ENCODE data around the gene BMPER.

Gene BMPER

GRCh38 chr7:33905389-33906032 lies at the start of gene BMPER:
Gene BMPER (plus strand): TSS chr7:33905539. CDS start chr7:33905614, 75 bp downstream.
- DNase-seq: no peak

DNA sequence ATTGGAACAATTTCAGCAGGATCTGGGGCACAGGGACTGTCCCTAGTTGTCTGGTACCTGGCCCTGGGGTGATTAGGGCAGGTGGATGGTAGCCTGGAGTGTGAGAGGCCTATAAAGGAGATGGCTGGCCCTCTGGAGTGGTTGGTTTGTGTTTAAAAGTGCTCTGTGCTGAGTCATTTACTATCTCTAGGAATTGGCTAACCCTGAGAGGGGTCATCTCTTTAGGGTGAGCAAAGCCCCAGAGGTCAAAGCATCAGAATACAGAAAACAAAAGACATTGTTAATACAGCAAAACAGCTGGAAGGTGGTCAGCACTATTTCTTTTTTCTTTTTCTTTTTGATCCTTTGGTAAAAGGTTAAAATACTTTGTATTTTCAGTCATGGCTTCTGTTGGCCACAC lies 43.4 kb upstream of the BMPER start:
- DNase-seq: no peak

GRCh38 chr7:33862946-33863814 lies 42.2 kb upstream of the BMPER start:
- DNase-seq: no peak

DNA sequence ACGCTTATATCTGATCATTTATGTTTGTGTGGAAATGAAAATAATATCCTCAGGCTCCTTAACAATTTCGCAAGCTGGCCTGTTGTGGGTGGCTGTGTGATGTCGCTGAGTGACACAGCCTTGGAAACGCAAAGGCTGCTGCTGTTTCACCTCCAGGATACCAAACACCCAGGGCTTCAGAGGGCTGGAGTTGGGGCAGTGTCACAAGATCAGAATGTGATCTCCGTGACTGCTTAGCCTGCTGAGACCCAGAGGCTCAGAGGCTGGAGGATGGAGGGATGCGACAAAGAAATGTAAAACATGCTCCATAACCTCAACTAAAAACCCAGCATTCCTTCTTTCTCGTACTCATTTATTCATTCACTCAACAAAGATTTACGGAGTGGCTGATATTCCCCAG lies 37.2 kb upstream of the BMPER start:
- DNase-seq: no peak

DNA sequence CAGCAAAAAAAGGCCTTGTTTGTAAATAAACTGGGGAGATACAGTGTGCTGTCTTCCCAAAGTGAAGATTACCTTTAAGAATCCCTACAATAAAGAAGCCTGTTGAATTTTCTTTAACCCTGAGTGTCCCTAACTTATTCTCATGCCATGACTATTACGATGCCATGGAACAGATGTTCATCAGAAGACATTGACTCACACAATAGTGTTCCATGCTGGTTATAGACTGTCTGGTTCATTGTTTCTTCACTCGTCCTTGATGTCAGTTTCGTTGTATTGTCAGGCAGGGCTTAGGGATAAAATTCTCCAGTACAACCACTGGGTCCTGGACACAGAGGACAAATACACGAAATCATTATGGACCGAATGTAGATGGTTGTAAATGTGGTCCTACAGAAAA lies 36.2 kb upstream of the BMPER start:
- no peak for DNase-seq

DNA sequence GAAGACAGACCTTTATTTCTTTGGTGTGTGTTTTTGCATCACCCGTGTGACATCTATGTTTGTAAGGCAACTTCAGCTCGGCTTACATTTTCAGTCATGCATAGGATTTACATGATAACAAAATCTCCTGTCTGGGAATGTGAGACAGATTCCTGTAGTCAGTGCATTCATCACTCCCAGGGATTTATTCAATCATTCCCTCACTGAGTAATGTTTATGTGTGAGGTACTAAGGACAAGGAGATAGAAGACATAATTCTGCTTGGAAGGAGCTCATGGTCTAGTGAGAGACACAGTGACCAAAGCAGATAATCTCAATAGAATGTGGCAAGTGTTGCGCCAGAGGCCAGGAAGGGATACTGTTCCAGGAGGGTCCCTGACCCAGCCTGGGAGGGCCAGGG lies 35.2 kb upstream of the BMPER start:
- no peak for DNase-seq

- DNase-seq: no peak
These were observed 32.5 kb upstream of the BMPER start for GRCh38 chr7:33872870-33873269.

- no peak for DNase-seq
These were observed 31.8 kb upstream of the BMPER start for GRCh38 chr7:33873518-33873917.

GRCh38 chr7:33873981-33874750 lies 31.2 kb upstream of the BMPER start:
- DNase-seq: no peak

- DNase-seq: no peak
These were observed 30.4 kb upstream of the BMPER start for GRCh38 chr7:33874943-33875342.

DNA sequence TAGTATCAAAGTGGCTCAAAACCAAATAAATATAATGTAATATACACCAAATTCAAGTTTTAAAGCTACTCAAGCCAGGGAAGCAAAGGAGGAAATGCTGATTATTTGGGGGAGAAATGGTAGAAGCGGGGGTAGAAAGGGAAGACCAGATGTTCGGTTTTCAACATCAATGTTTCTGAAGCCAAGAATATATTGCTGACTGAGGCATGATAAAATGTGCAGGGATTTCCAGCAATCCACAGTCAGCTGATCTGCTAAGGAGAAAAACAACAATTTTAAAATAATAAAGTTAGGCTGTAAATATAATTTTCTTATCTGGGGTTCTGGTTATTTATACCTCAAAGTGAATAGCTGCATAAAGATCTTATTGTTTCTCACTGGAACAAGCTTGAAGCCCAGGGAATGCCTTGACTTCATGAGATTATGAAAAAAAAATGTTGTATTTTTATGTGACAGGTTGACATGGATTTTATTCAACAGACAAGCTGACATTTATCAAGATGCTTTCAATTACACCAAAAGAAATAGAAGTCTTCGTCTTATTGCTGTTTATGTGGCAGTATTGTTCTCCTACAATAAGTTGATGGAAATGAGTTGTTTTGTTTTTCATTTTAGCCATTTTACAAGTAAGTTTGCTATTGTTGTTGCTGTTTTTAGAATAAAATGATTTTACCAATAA lies 28.6 kb upstream of the BMPER start:
- DNase-seq: no peak

GRCh38 chr7:33880787-33881186 lies 24.6 kb upstream of the BMPER start:
- no peak for DNase-seq

GRCh38 chr7:33881316-33881715 lies 24.0 kb upstream of the BMPER start:
- no peak for DNase-seq

DNA sequence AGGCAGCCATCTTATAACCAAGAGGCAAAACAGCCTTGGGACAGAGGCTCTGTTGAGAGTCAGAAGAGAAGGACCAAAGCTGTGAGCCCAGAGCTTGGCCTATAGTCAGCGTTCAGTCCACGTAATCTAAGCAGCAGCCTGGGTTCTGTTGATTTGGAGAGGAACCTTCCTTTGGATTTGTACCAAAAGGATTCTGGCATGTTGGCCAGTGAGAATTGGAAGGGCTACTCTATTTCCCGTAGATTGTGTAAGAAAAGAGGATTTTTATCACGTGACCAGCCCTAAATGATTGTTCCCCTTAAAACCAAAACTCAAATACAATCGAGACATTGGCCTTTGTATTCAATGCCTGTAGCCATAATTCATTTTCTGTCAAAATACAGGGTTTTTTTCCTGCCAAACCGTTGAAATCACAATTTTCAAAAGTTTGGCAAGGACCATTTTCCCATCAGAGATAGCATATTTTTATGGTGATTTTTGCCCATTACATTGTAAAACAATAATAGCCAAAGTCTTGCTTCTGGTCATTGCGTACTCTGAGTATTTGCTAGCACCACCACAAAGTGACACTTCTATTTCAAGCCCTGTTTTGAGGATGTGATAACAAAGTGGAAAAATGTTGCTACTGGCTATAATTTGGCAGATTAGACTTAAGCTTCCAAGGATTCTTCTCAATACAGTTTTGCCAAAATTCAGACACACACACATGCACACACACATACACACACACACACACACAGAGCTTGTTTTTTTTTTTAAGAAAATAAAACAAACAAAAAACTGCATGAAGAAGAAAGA lies 23.1 kb upstream of the BMPER start:
- DNase-seq: no peak

DNA sequence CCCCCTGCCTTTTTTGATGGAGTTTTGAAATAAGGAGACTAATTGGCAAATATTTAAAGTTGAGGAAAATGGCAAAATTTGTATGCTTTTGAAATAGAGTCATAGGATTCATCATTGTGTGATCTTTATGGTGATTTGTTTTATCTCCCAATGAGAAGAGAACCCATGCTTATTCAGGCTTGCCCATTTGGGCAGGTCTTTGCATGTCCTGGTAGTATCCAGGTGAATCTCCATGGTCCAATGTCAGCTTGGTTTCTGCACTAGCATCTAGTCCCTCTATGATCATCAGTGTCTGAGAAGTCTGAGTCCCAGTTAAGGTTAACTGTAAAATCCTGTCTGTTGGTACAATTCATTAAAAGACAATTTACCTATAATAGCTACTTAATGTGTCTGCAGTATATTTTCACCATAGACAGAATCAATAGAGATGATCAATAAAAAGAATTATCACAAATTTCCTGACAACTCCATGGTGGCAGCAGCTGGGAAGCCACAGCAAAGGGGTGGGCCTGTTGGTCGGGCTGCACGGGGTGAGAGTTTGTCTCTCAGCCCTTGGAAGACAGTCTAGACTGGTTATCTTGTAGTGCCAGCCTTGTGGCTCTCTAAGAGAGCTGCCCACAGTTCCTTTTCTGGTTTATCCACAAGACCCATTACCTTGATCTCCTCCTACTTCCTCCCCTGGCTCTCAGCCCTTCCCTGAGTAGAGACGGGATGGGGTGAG lies 22.2 kb upstream of the BMPER start:
- no peak for DNase-seq

DNA sequence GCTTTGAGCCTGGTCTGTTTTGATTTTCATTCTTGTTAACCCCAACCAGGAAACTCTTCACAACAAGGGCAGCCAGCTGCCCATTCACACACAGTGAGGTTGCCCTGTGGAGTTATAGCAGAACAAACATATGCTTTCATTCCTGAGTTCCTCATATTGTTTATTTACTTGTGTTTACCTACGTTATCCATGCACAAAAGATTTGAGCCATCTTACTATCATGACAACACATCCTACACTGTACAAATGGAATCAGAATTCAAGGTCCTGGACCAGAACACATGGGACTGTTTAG lies 21.7 kb upstream of the BMPER start:
- DNase-seq: no peak

DNA sequence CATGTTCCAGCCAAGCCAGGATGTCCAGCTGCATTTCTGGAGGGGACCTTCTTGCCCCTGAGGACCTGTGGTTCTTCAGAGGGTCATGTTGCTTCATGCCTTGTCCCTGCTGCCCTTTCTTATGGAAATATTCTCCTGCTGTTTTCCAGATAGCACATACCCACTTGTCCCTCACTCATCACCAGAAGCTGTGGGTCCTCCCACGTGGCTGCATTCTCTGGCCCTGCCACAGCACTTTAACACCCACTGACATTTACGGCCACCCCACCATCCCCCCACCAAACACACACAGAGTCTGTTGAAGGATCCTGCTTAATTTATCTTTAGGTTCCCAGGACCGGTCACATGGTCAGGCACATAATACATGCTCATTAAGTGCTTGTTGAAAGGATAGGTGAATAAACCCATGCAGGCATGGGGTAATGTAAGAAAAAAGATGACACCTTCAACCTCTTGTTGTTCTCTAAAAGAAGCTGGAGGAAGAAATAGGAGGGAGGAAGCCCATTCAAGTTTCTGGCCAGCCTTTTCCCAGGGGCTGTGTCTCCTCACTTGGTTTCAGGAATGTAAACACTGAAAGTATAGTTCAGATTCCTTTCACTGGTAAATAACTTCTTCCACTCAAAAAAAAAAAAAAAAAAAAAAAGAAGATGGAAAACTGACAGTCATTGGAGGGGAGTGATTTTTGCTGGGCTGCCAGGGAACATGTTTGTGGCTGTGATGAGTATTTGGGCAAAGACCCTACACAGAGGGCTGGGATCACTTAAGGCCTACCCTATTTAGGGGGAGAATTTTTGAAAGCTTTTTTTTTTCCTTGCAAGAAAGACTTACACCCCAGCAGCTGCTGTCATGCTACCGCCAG lies 19.8 kb upstream of the BMPER start:
- DNase-seq: no peak

- DNase-seq: no peak
These were observed 19.2 kb upstream of the BMPER start for GRCh38 chr7:33886149-33886623.

GRCh38 chr7:33887266-33887975 lies 17.9 kb upstream of the BMPER start:
- DNase-seq: no peak

DNA sequence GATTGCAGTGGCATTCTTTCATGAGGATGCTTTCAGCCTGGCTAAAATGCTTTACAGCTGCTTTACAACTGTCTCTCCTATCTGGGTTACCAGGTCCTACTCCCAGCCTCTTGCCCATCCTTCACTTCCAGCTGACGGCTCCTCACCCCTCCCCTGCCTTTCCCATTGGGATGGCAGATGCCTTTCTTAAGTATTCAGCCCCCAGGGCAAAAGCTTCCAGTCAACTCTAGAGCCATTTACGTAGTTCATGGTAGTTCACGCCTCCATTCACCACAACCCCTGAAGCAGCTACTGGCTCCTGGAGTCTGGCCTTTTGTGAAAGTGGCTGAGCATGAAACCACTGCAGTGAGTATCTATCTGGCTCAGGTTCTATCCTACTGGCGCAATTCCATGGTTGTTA lies 17.2 kb upstream of the BMPER start:
- DNase-seq: no peak
